Osteocyte (in vitro differentiated cells): ENCODE measurements around the gene CPLANE1. TPM values are rescaled to one million over a fixed set of nuclear protein-coding genes. Genes with fewer than 3 reads are reported as not detected.
"Not testable (repeated sequence)": the region's sequence is repeated elsewhere in the genome, so short reads cannot be mapped to it uniquely, and the experiment has no call there.

ENCODE experiments used
- DNase-seq: peaks from one replicate; pipeline ENCODE4 v3.0.0; 2021; ENCODE audit warnings: mixed read lengths; ENCODE audit not compliant: unreplicated experiment; ENCODE audit errors: extremely low spot score
- H3K27ac Mint-ChIP-seq: one replicate; pipeline ENCODE4 v1.8.0; 2021; ENCODE audit warnings: mild to moderate bottlenecking, mixed read lengths; ENCODE audit not compliant: unreplicated experiment
- H3K27me3 Mint-ChIP-seq: one replicate; pipeline ENCODE4 v1.8.0; 2021; ENCODE audit warnings: mixed read lengths; ENCODE audit not compliant: unreplicated experiment
- H3K36me3 Mint-ChIP-seq: one replicate; pipeline ENCODE4 v1.8.0; 2021; ENCODE audit warnings: mixed read lengths; ENCODE audit not compliant: unreplicated experiment
- H3K4me1 Mint-ChIP-seq: one replicate; pipeline ENCODE4 v1.8.0; 2021; ENCODE audit warnings: mixed read lengths; ENCODE audit not compliant: unreplicated experiment
- H3K4me3 Mint-ChIP-seq: one replicate; pipeline ENCODE4 v1.8.0; 2021; ENCODE audit warnings: mild to moderate bottlenecking, moderate library complexity, mixed read lengths; ENCODE audit not compliant: unreplicated experiment
- H3K9me3 Mint-ChIP-seq: one replicate; pipeline ENCODE4 v1.8.0; 2021; ENCODE audit warnings: mixed read lengths; ENCODE audit not compliant: unreplicated experiment
- CTCF ChIP-seq: fragments of 200-600 bp; sonication (generic); IDR thresholded peaks from 2 replicates; pipeline ENCODE4 v1.5.0; 2021; ENCODE audit warnings: antibody characterized with exemption, mild to moderate bottlenecking, moderate library complexity
- total RNA-seq: library from RNA; stranded (reverse); gene quantifications from 2 replicates; pipeline ENCODE4 v1.2.1, GENCODE V29; 2021

Gene CPLANE1
- total RNA-seq, 1 donor from 2014 or later = 33.7 TPM

GRCh38 chr5:37090781-37091180 is 158.4 kb downstream of the CPLANE1 start:
- DNase-seq = no peak
- Mint-ChIP-seq H3K4me3 (no peak overlapping the region), H3K36me3 (peaks cover 14% of the 10 kb centered on the region), H3K9me3 (peaks cover 7% of the 10 kb centered on the region), H3K27me3 (no peaks in the 10 kb centered on the region), H3K27ac (no peak overlapping the region), H3K4me1 (no peaks in the 10 kb centered on the region)
- no peak for TF ChIP-seq CTCF

GRCh38 chr5:37090123-37090726 is 159.0 kb downstream of the CPLANE1 start:
- DNase-seq = no peak
- Mint-ChIP-seq H3K4me3 (no peak overlapping the region), H3K4me1 (no peaks in the 10 kb centered on the region), H3K36me3 (peaks cover 14% of the 10 kb centered on the region), H3K27me3 (no peaks in the 10 kb centered on the region), H3K9me3 (peaks cover 6% of the 10 kb centered on the region), H3K27ac (no peak overlapping the region)
- TF ChIP-seq CTCF = no peak

GRCh38 chr5:37088009-37088408 is 161.2 kb downstream of the CPLANE1 start:
- Mint-ChIP-seq H3K27ac (no peak overlapping the region), H3K9me3 (no peaks in the 10 kb centered on the region), H3K4me3 (no peak overlapping the region), H3K4me1 (no peaks in the 10 kb centered on the region), H3K36me3 (peaks cover 16% of the 10 kb centered on the region), H3K27me3 (no peaks in the 10 kb centered on the region)
- TF ChIP-seq CTCF = no peak
- DNase-seq = no peak

- TF ChIP-seq CTCF = no peak
- H3K36me3 Mint-ChIP-seq = peaks cover 17% of the 10 kb centered on the region
- H3K27me3 Mint-ChIP-seq = no peaks in the 10 kb centered on the region
- H3K27ac Mint-ChIP-seq = no peak overlapping the region
- no peak overlapping the region for H3K4me3 Mint-ChIP-seq
- no peaks in the 10 kb centered on the region for H3K4me1 Mint-ChIP-seq
- no peaks in the 10 kb centered on the region for H3K9me3 Mint-ChIP-seq
- DNase-seq = no peak
These were observed 162.6 kb downstream of the CPLANE1 start for GRCh38 chr5:37086466-37087173.

- not testable (repeated sequence) for DNase-seq, H3K9me3 Mint-ChIP-seq, H3K27me3 Mint-ChIP-seq, H3K27ac Mint-ChIP-seq, H3K4me1 Mint-ChIP-seq, H3K4me3 Mint-ChIP-seq
- H3K36me3 Mint-ChIP-seq = peaks cover 16% of the 10 kb centered on the region
These were observed 163.2 kb downstream of the CPLANE1 start for GRCh38 chr5:37086026-37086425.

- H3K9me3 Mint-ChIP-seq, H3K4me1 Mint-ChIP-seq, H3K4me3 Mint-ChIP-seq, DNase-seq, H3K27me3 Mint-ChIP-seq, H3K27ac Mint-ChIP-seq: not testable (repeated sequence)
- H3K36me3 Mint-ChIP-seq = peaks cover 32% of the 10 kb centered on the region
These were observed 166.2 kb downstream of the CPLANE1 start for GRCh38 chr5:37082977-37083376.
